NCI-H345 treated with DMSO at 0.1 percent for 48 hours (cell line): Measurements from ENCODE around the gene PROX1.
"Not testable (repeated sequence)": the region's sequence is repeated elsewhere in the genome, so short reads cannot be mapped to it uniquely, and the experiment has no call there.

Source experiments
- DNase-seq: peaks from one replicate; lab custom pipeline; 2025; ENCODE audit not compliant: unreplicated experiment; lab: John Stamatoyannopoulos, UW

Gene PROX1

GRCh38 chr1:214067397-214067796 lies 79.6 kb downstream of the PROX1 start:
- DNase-seq: no peak

DNA sequence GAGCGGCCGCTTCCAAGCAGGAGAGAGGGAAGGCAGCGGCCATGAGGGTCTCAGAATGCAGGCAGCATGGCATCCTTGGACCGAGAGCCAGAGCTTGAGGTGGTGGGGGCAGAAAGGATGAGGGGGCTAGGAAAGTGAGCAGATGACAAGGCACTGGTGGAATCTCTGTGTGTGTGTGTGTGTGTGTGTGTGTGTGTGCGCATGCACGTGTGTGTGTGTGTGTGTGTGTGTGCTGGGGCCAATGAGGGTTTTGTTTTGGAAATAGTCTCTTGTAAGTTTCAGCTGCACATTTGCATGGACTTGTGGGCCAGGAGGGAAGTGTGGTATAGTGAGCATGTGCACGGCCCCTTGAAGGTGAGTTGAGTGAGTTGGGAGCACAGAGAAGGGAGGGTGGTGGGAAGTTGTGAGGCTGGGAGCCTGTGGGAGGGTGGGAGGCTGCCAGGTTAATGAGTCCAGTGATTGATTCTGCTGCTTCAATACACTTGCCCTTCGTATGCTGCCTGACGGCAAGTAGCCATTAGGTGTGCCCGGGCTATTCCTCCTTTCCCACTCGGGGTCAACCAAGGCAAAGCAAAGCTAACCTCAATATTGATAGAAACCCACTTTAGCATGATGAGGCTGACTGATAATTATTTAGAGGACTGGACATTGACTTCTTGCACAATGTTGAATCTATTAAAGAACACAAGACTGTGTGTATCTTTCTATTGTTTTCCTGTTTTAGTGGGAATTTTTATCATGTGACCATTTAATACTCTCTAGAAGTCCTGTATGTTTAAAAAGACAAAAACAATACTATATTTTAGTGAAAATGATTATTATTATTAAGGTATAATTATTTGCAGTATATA lies 80.3 kb downstream of the PROX1 start:
- DNase-seq: no peak

DNA sequence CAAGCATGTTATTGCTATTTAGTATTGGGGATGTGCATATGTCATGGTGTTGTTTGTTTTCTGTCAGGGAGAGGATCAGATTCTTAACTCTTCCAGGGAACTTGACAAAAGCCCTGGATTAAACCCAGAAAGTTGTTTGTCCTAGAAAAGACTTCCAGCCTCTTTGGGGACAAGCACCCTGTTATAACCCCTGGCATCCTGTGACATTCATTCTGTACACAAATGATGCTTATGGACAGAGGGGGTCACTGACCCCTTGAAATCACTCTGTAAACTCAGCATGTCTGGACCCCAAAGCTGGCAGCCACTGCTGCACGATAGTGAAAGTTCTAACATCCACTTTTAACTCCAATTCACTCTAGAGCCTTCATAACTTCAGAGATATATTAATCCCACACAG lies 81.2 kb downstream of the PROX1 start:
- no peak for DNase-seq

GRCh38 chr1:214071469-214071868 lies 83.7 kb downstream of the PROX1 start:
- DNase-seq: no peak

DNA sequence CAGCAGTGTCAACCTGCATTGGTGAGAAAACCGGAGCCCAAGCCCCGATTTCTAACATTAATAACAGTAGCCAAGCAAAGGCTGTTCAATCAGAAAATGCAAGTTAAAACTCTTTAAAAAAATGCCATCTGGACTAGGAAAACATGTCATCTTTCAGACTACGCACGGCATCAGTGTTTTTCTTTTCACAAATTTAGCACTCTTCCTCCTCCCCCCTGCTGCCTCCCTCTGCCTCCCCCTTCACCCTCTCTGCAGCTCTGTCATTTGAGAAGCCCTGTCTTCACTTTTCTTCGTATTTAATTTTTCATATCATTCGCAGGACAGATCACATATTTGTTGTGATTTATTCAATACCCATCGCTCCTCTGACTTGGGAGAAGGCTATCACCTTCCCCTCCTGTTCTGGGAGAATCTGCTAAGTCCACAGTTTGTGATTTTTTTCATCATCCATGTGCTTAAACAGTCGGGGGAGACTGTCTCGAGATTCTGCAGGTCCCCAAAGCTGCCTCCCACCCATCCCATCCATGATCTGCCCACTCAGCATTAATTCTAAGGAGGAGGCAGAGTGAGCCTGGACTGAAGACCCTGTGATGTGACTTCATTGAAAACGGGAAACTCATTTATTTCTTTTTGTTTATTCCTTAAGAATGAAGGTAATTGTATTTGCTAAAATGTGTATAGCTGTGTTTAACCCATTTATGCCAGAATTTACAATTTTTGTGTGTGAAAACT lies 84.8 kb downstream of the PROX1 start:
- DNase-seq: no peak

- no peak for DNase-seq
These were observed 86.7 kb downstream of the PROX1 start for GRCh38 chr1:214074477-214074876.

DNA sequence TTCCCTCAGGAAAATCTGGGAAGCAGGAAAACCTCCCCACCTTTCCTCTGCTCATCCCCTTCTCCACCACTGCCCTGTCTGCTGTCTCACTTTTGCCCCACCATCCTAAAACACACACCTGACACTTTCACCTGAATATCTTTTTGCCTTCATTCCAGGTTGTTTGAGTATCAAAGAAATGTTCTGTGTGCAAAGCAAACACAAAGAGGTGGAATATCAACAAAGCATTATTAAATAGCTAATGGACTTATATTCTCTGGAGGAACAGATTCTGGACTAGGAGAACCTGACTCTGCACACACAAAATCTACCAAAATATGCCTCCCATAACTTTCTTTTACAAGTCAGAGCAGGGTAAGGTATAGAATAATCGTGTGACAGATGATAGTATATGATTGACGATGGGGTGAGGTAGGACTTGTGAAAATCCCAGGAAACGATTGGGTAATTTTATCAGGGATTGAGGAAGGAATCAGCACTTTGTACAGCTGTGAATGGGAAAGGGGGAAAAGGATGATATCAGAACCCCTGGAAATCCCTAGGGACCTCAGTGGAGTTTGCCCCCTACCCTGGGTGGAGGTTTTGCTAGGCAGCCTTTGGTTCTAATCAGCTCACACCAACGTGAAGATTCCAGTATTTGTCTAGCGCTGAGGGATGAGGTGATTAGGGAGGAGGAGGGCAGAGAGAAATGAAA lies 87.7 kb downstream of the PROX1 start:
- DNase-seq: no peak

DNA sequence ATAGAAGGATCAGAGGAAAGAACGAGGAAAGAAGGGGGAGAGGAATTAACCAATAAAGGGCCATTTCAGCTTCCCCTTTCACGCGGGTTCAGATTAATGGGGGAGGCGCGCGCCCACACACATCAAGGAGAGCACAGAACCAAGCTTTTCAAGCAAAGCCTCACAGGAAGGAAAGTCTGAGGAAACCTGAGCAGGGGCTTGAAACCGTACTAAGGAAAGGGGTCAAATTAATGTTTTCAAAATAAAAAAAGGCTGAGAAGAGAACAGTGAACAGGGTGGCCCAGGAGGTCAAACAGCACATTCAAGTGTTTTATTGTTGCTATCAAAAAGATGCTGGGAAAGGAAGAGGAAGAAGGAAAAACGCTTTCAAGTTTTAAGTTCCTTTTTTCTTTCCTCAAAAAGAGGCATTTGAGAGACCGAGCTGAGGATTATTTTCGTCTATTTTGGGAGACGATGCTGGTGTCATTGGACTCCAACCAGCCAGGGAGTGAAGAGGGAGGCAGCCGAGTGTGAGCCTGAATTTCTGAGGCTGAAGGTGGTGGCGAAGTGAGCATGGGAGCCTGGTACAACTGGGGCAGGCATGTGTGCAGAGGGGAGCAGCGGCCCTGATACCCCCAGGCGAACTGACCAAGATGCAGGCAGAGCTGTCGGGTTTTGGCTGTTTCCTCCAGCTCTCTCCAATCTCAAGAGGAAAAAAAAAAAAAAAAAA lies 88.4 kb downstream of the PROX1 start:
- no peak for DNase-seq

DNA sequence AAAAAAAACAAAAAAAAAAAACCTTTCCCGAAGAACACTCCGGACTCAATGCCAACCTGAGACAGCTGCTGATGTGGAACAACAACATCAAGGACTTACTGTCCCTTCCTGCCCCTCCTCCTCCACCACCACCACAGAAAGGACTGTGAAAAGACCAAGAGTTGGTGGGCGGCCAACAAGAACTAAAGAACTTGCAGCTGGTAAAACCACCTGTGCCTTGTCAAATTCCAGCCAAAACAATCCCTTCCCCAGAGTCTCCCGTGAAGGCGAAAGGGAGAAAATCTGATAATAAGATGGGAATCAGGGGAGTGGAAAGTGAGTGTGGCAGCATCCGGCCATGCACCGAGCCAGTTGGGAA lies 88.9 kb downstream of the PROX1 start:
- DNase-seq: no peak

- no peak for DNase-seq
These were observed 91.2 kb downstream of the PROX1 start for GRCh38 chr1:214078950-214079349.

DNA sequence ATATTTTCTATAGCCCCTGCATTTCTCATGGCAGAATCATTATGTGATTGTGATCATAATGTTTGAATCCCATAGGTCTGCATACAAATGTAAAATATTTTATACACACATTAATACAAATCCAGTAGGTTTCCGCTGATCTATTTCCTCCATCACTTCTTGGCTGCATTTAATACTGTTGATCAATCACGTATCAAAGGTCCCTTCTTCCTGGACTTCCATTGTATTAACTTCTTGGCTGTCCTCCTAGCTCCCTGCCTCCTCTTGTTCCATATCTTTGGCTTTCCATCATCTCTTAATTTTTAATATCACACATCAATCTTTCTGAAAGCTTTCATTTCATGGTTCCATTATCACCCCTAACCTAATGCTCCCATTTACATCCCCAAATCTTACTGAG lies 97.6 kb downstream of the PROX1 start:
- no peak for DNase-seq

DNA sequence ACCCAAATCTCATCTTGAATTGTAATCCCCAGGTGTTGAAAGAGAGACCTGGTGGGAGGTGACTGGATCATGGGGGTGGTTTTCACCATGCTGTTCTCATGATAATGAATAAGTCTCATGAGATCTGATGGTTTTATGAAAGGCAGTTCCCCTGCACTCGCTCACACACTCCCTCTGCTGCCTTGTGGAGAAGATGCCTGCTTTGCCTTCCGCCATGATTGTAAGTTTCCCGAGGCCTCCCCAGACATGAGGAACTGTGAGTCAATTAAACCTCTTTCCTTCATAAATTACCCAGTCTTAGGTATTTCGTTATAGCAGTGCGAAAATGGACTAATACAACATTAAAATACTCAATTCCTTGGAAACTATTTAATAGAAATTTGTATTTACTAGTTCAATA lies 99.2 kb downstream of the PROX1 start:
- DNase-seq: no peak

DNA sequence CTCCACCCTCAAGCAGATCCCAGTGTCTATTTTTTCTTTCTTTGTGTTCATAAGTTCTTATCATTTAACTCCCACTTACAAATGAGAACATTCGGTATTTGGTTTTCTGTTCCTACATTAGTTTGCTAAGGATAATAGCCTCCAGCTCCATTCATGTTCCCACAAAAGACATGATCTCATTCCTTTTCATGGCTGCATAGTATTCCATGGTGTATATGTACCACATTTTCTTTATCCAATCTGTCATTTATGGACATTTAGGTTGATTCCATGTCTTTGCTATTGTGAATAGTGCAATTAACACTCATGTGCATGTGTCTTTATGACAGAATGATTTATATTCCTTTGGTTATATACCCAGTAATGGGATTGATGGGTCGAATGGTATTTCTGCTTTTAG lies 101.2 kb downstream of the PROX1 start:
- DNase-seq: not testable (repeated sequence)
